ENCODE data around the gene TSHZ2.

GRCh38 chr20:53202777-53203176, 230.6 kb downstream of the TSHZ2 start:
- no peak for TF ChIP-seq CTCF (IDR thresholded peaks at IDR 0.05)
- no peak for TF ChIP-seq ZFX (IDR thresholded peaks at IDR 0.05; ENCODE audit: borderline replicate concordance)
